ENCODE data around the gene LRP3.
A peak's percentile ranks its signal among the peaks of the same experiment; 100 is the strongest.
"Not testable (repeated sequence)": the region's sequence is repeated elsewhere in the genome, so short reads cannot be mapped to it uniquely, and the experiment has no call there.

The LRP3 gene

GRCh38 chr19:33209850-33210230 is 15.7 kb downstream of the LRP3 start:
- H3K36me3 ChIP-seq (ENCODE audit: control insufficient read depth in 1 of 2, insufficient read depth in 2 of 2, low read depth in 1 of 2, low read length in 2 of 2), result peaks cover 13 to 33% of the 10 kb centered on the region in 2 experiments
- not testable (repeated sequence) for H3K27ac ChIP-seq (ENCODE audit: low read length, poor library complexity, severe bottlenecking); H2BK120ac ChIP-seq (ENCODE audit: low read depth, low read length); H3K79me1 ChIP-seq (replicated peaks; ENCODE audit: low read length, poor library complexity, severe bottlenecking); H3K9me3 ChIP-seq (ENCODE audit: control insufficient read depth, low read length); H2AK5ac ChIP-seq (ENCODE audit: low read length, severe bottlenecking); H3K4me3 ChIP-seq (ENCODE audit: insufficient read depth in 1 of 2, low read depth in 1 of 2, low read length in 2 of 2); H4K91ac ChIP-seq (ENCODE audit: low read length); H3K18ac ChIP-seq (ENCODE audit: low read depth in 1 of 2, low read length in 2 of 2); H3K14ac ChIP-seq (ENCODE audit: low read length in 2 of 2); H3K4ac ChIP-seq (ENCODE audit: low read depth in 1 of 2, low read length in 2 of 2); H2BK12ac ChIP-seq (ENCODE audit: low read length in 2 of 2); H2BK5ac ChIP-seq (ENCODE audit: low read depth, low read length, poor library complexity, severe bottlenecking); H3K9ac ChIP-seq (ENCODE audit: low read length); H3K4me2 ChIP-seq (ENCODE audit: low read length, poor library complexity, severe bottlenecking); H3K23ac ChIP-seq (ENCODE audit: low read length in 2 of 2); H3K4me1 ChIP-seq (ENCODE audit: control insufficient read depth, insufficient read depth, low read depth, low read length); H4K8ac ChIP-seq (ENCODE audit: low read length); H2BK15ac ChIP-seq (ENCODE audit: low read depth, poor library complexity, severe bottlenecking); H2AFZ ChIP-seq (ENCODE audit: low read depth, low read length); DNase-seq
- H3K27me3 ChIP-seq (ENCODE audit: control insufficient read depth in 1 of 2, insufficient read depth in 1 of 2, low read length in 2 of 2), result peaks cover 0 to 11% of the 10 kb centered on the region in 2 experiments
- 91% methylated on average over 7 of the region's 7 CpGs for WGBS

GRCh38 chr19:33210266-33210940 is 16.3 kb downstream of the LRP3 start:
- WGBS, result 92% methylated on average over 22 of the region's 22 CpGs
- H3K27ac ChIP-seq (ENCODE audit: low read length, poor library complexity, severe bottlenecking), result no peak overlapping the region

GRCh38 chr19:33211794-33212435 is 17.8 kb downstream of the LRP3 start:
- Histone ChIP-seq H2BK12ac (ENCODE audit: low read length in 2 of 2) (no peak overlapping the region), H3K4ac (ENCODE audit: low read depth in 1 of 2, low read length in 2 of 2) (no peak overlapping the region), H3K27me3 (ENCODE audit: control insufficient read depth in 1 of 2, insufficient read depth in 1 of 2, low read length in 2 of 2) (peaks cover 6 to 21% of the 10 kb centered on the region in 2 experiments), H3K23ac (ENCODE audit: low read length in 2 of 2) (no peak overlapping the region), H4K91ac (ENCODE audit: low read length) (no peak overlapping the region), H3K18ac (ENCODE audit: low read depth in 1 of 2, low read length in 2 of 2) (no peak overlapping the region), H3K27ac (ENCODE audit: low read length, poor library complexity, severe bottlenecking) (no peak overlapping the region), H2AFZ (ENCODE audit: low read depth, low read length) (no peak overlapping the region), H3K9ac (ENCODE audit: low read length) (no peak overlapping the region), H4K8ac (ENCODE audit: low read length) (no peak overlapping the region), H3K4me3 (ENCODE audit: insufficient read depth in 1 of 2, low read depth in 1 of 2, low read length in 2 of 2) (no peak overlapping the region), H3K4me1 (ENCODE audit: control insufficient read depth, insufficient read depth, low read depth, low read length) (no peaks in the 10 kb centered on the region), H2BK15ac (ENCODE audit: low read depth, poor library complexity, severe bottlenecking) (no peak overlapping the region), H2BK5ac (ENCODE audit: low read depth, low read length, poor library complexity, severe bottlenecking) (no peak overlapping the region), H3K9me3 (ENCODE audit: control insufficient read depth, low read length) (no peaks in the 10 kb centered on the region), H3K36me3 (ENCODE audit: control insufficient read depth in 1 of 2, insufficient read depth in 2 of 2, low read depth in 1 of 2, low read length in 2 of 2) (peaks cover 5 to 12% of the 10 kb centered on the region in 2 experiments), H2BK120ac (ENCODE audit: low read depth, low read length) (no peak overlapping the region), H2AK5ac (ENCODE audit: low read length, severe bottlenecking) (no peak overlapping the region), H3K4me2 (ENCODE audit: low read length, poor library complexity, severe bottlenecking) (no peak overlapping the region), H3K14ac (ENCODE audit: low read length in 2 of 2) (no peak overlapping the region), H3K79me1 (replicated peaks; ENCODE audit: low read length, poor library complexity, severe bottlenecking) (no peaks in the 10 kb centered on the region)
- WGBS, result 88% methylated on average over 17 of the region's 17 CpGs
- DNase-seq, result no peak

More at GRCh38 chr19:33210266-33210940, 16.3 kb downstream of the LRP3 start:
- Histone ChIP-seq H4K91ac (ENCODE audit: low read length) (peak overlapping the region; percentile 41), H3K9ac (ENCODE audit: low read length) (no peak overlapping the region), H2BK15ac (ENCODE audit: low read depth, poor library complexity, severe bottlenecking) (no peak overlapping the region), H3K4me3 (ENCODE audit: insufficient read depth in 1 of 2, low read depth in 1 of 2, low read length in 2 of 2) (no peak overlapping the region), H3K14ac (ENCODE audit: low read length in 2 of 2) (no peak overlapping the region), H2AK5ac (ENCODE audit: low read length, severe bottlenecking) (no peak overlapping the region), H4K8ac (ENCODE audit: low read length) (no peak overlapping the region), H2BK12ac (ENCODE audit: low read length in 2 of 2) (no peak overlapping the region), H3K4me2 (ENCODE audit: low read length, poor library complexity, severe bottlenecking) (no peak overlapping the region), H3K36me3 (ENCODE audit: control insufficient read depth in 1 of 2, insufficient read depth in 2 of 2, low read depth in 1 of 2, low read length in 2 of 2) (peaks cover 13 to 27% of the 10 kb centered on the region in 2 experiments), H3K79me1 (replicated peaks; ENCODE audit: low read length, poor library complexity, severe bottlenecking) (no peaks in the 10 kb centered on the region), H3K18ac (ENCODE audit: low read depth in 1 of 2, low read length in 2 of 2) (no peak overlapping the region), H3K4me1 (ENCODE audit: control insufficient read depth, insufficient read depth, low read depth, low read length) (no peaks in the 10 kb centered on the region), H2BK120ac (ENCODE audit: low read depth, low read length) (no peak overlapping the region), H2BK5ac (ENCODE audit: low read depth, low read length, poor library complexity, severe bottlenecking) (no peak overlapping the region), H3K9me3 (ENCODE audit: control insufficient read depth, low read length) (no peaks in the 10 kb centered on the region), H3K27me3 (ENCODE audit: control insufficient read depth in 1 of 2, insufficient read depth in 1 of 2, low read length in 2 of 2) (peaks cover 0 to 11% of the 10 kb centered on the region in 2 experiments), H3K23ac (ENCODE audit: low read length in 2 of 2) (no peak overlapping the region), H2AFZ (ENCODE audit: low read depth, low read length) (no peak overlapping the region), H3K4ac (ENCODE audit: low read depth in 1 of 2, low read length in 2 of 2) (no peak overlapping the region)
- DNase-seq, result no peak

GRCh38 chr19:33212436-33213172 is 18.5 kb downstream of the LRP3 start:
- H3K27ac ChIP-seq (ENCODE audit: low read length, poor library complexity, severe bottlenecking), result no peak overlapping the region
- no peak overlapping the region for H3K4me3 ChIP-seq (ENCODE audit: insufficient read depth in 1 of 2, low read depth in 1 of 2, low read length in 2 of 2)
- no peak overlapping the region for H2BK12ac ChIP-seq (ENCODE audit: low read length in 2 of 2)
- no peak overlapping the region for H3K9ac ChIP-seq (ENCODE audit: low read length)
- H2BK120ac ChIP-seq (ENCODE audit: low read depth, low read length), result no peak overlapping the region
- H2AK5ac ChIP-seq (ENCODE audit: low read length, severe bottlenecking), result no peak overlapping the region
- no peak for DNase-seq
- H3K79me1 ChIP-seq (replicated peaks; ENCODE audit: low read length, poor library complexity, severe bottlenecking), result no peaks in the 10 kb centered on the region
- H3K4me1 ChIP-seq (ENCODE audit: control insufficient read depth, insufficient read depth, low read depth, low read length), result no peaks in the 10 kb centered on the region
- 93% methylated on average over 30 of the region's 30 CpGs for WGBS
- H3K18ac ChIP-seq (ENCODE audit: low read depth in 1 of 2, low read length in 2 of 2), result no peak overlapping the region
- H2AFZ ChIP-seq (ENCODE audit: low read depth, low read length), result no peak overlapping the region
- no peak overlapping the region for H2BK5ac ChIP-seq (ENCODE audit: low read depth, low read length, poor library complexity, severe bottlenecking)
- peaks cover 5% of the 10 kb centered on the region in 2 experiments for H3K36me3 ChIP-seq (ENCODE audit: control insufficient read depth in 1 of 2, insufficient read depth in 2 of 2, low read depth in 1 of 2, low read length in 2 of 2)
- H3K4ac ChIP-seq (ENCODE audit: low read depth in 1 of 2, low read length in 2 of 2), result no peak overlapping the region
- no peak overlapping the region for H4K8ac ChIP-seq (ENCODE audit: low read length)
- H3K27me3 ChIP-seq (ENCODE audit: control insufficient read depth in 1 of 2, insufficient read depth in 1 of 2, low read length in 2 of 2), result peaks cover 6 to 22% of the 10 kb centered on the region in 2 experiments
- H3K9me3 ChIP-seq (ENCODE audit: control insufficient read depth, low read length), result no peaks in the 10 kb centered on the region
- H3K4me2 ChIP-seq (ENCODE audit: low read length, poor library complexity, severe bottlenecking), result no peak overlapping the region
- H3K23ac ChIP-seq (ENCODE audit: low read length in 2 of 2), result no peak overlapping the region
- H3K14ac ChIP-seq (ENCODE audit: low read length in 2 of 2), result no peak overlapping the region
- no peak overlapping the region for H2BK15ac ChIP-seq (ENCODE audit: low read depth, poor library complexity, severe bottlenecking)
- H4K91ac ChIP-seq (ENCODE audit: low read length), result no peak overlapping the region

Measured in mesenchymal stem cell (in vitro differentiated cells and primary cell).